C4-2B (cell line): Measurements from ENCODE around the gene PEAK3.

Experiments
- H3K27ac ChIP-seq: fragments of 450-650 bp; 2 replicates; pipeline ENCODE4 v1.5.1; 2017
- ZFX ChIP-seq: fragments of 450-650 bp; IDR thresholded peaks from 2 replicates; pipeline ENCODE4 v1.6.1; 2017
- TF ChIP-seq, protein P1 (sequence below): fragments of 450-650 bp; conservative IDR thresholded peaks from 2 replicates; pipeline ENCODE4 v1.5.1; 2017; ENCODE audit warnings: mild to moderate bottlenecking

Gene PEAK3

GRCh38 chr19:2282062-2282861 is at the start of gene PEAK3:
TSS of gene PEAK3 (minus strand) at chr19:2282175. CDS start at chr19:2280931, 1,244 bp downstream.
- H3K27ac ChIP-seq = no peak within 1 kb of the TSS
- TF ChIP-seq ZFX = no peak
- TF ChIP-seq, protein P1, sequence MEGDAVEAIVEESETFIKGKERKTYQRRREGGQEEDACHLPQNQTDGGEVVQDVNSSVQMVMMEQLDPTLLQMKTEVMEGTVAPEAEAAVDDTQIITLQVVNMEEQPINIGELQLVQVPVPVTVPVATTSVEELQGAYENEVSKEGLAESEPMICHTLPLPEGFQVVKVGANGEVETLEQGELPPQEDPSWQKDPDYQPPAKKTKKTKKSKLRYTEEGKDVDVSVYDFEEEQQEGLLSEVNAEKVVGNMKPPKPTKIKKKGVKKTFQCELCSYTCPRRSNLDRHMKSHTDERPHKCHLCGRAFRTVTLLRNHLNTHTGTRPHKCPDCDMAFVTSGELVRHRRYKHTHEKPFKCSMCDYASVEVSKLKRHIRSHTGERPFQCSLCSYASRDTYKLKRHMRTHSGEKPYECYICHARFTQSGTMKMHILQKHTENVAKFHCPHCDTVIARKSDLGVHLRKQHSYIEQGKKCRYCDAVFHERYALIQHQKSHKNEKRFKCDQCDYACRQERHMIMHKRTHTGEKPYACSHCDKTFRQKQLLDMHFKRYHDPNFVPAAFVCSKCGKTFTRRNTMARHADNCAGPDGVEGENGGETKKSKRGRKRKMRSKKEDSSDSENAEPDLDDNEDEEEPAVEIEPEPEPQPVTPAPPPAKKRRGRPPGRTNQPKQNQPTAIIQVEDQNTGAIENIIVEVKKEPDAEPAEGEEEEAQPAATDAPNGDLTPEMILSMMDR = no peak

- no peak overlapping the region for H3K27ac ChIP-seq
- TF ChIP-seq, protein P1 = no peak
- no peak for TF ChIP-seq ZFX
These were observed 48.8 kb upstream of the PEAK3 start for GRCh38 chr19:2330632-2331284.

- no peak for TF ChIP-seq ZFX
- TF ChIP-seq, protein P1 = no peak
- no peak overlapping the region for H3K27ac ChIP-seq
These were observed 48.3 kb upstream of the PEAK3 start for GRCh38 chr19:2330255-2330631.

GRCh38 chr19:2329501-2329916 is 47.5 kb upstream of the PEAK3 start:
- peak overlapping the region; percentile 91 for H3K27ac ChIP-seq

DNA sequence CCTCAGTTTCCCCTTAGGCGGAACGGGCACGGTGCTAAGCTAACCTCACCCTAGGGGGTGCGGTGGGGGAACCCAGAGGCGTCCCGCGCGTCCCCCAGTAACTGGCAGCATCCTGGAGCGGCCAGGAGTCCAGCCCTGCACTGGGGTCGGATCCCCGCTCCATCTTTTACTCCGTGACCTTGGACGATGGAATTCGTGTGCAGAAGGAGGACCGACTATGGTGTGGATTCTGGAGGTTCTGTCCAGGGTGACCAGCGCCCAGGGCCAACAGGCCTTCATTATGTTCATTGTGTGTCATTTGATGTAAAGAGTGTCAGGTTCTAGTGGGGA is 47.1 kb upstream of the PEAK3 start:
- TF ChIP-seq, protein P1 = no peak
- no peak for TF ChIP-seq ZFX
- peak overlapping the region; percentile 91 for H3K27ac ChIP-seq

More at GRCh38 chr19:2329501-2329916, 47.5 kb upstream of the PEAK3 start:
- no peak for TF ChIP-seq ZFX
- TF ChIP-seq, protein P1 = no peak

- H3K27ac ChIP-seq = peak within 1 kb of the TSS; percentile 91
- peak; percentile 58; the same call in 1 of the 2 replicates for TF ChIP-seq ZFX
- TF ChIP-seq, protein P1 = no peak
These were observed 46.6 kb upstream of the PEAK3 start, which contains the start of the genes LSM7 and SPPL2B for GRCh38 chr19:2328401-2329148. TSS of gene LSM7 (minus strand) at chr19:2328586. CDS start at chr19:2328566, 20 bp downstream. TSS of gene SPPL2B (plus strand) at chr19:2328684. CDS start at chr19:2328710, 26 bp downstream.
